ENCODE results near the gene FBXL19. TPM values are rescaled to one million over a fixed set of nuclear protein-coding genes. Genes with fewer than 3 reads are reported as not detected.

The FBXL19 gene
- total and polyA plus RNA-seq, 9 of the 15 experiments (the other 6 are each of a cell fraction or from before 2014, with no cell fraction given): 0.13 to 48.0 (median 13.5) TPM; not detected in 1

DNA sequence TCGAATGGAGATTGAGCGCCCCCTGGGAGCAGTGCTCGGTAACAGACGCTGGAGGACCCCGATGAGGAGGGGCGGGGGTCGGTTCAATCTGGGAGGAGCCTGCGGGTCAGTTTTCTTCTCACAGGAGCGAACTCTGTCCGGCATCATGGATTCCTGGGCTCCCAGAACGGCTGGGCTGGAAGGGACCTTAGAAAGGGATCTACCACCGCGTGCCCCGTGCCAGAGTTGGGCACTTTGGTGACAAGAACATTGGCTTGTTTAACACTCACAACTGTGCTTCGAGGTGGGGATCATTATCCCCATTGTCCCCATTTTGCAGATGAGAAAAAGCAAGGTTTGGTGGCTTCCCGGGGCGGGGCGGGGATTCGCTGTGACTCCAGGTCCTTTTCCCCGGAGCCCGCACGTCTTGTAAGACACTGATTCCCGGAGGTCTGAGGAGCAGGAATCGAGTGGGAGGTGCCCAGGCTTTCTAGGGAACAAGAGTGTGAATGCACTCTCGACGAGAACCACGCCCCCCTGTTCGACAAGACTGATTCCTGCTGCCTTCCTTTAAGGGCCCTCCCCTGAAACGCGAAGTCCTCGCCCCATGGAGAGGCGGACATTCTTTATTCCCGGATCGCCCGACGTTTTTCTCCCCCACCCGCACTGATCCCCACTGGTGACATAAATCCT is 1.5 kb upstream of the FBXL19 start (continued):
- TF ChIP-seq, protein P1, sequence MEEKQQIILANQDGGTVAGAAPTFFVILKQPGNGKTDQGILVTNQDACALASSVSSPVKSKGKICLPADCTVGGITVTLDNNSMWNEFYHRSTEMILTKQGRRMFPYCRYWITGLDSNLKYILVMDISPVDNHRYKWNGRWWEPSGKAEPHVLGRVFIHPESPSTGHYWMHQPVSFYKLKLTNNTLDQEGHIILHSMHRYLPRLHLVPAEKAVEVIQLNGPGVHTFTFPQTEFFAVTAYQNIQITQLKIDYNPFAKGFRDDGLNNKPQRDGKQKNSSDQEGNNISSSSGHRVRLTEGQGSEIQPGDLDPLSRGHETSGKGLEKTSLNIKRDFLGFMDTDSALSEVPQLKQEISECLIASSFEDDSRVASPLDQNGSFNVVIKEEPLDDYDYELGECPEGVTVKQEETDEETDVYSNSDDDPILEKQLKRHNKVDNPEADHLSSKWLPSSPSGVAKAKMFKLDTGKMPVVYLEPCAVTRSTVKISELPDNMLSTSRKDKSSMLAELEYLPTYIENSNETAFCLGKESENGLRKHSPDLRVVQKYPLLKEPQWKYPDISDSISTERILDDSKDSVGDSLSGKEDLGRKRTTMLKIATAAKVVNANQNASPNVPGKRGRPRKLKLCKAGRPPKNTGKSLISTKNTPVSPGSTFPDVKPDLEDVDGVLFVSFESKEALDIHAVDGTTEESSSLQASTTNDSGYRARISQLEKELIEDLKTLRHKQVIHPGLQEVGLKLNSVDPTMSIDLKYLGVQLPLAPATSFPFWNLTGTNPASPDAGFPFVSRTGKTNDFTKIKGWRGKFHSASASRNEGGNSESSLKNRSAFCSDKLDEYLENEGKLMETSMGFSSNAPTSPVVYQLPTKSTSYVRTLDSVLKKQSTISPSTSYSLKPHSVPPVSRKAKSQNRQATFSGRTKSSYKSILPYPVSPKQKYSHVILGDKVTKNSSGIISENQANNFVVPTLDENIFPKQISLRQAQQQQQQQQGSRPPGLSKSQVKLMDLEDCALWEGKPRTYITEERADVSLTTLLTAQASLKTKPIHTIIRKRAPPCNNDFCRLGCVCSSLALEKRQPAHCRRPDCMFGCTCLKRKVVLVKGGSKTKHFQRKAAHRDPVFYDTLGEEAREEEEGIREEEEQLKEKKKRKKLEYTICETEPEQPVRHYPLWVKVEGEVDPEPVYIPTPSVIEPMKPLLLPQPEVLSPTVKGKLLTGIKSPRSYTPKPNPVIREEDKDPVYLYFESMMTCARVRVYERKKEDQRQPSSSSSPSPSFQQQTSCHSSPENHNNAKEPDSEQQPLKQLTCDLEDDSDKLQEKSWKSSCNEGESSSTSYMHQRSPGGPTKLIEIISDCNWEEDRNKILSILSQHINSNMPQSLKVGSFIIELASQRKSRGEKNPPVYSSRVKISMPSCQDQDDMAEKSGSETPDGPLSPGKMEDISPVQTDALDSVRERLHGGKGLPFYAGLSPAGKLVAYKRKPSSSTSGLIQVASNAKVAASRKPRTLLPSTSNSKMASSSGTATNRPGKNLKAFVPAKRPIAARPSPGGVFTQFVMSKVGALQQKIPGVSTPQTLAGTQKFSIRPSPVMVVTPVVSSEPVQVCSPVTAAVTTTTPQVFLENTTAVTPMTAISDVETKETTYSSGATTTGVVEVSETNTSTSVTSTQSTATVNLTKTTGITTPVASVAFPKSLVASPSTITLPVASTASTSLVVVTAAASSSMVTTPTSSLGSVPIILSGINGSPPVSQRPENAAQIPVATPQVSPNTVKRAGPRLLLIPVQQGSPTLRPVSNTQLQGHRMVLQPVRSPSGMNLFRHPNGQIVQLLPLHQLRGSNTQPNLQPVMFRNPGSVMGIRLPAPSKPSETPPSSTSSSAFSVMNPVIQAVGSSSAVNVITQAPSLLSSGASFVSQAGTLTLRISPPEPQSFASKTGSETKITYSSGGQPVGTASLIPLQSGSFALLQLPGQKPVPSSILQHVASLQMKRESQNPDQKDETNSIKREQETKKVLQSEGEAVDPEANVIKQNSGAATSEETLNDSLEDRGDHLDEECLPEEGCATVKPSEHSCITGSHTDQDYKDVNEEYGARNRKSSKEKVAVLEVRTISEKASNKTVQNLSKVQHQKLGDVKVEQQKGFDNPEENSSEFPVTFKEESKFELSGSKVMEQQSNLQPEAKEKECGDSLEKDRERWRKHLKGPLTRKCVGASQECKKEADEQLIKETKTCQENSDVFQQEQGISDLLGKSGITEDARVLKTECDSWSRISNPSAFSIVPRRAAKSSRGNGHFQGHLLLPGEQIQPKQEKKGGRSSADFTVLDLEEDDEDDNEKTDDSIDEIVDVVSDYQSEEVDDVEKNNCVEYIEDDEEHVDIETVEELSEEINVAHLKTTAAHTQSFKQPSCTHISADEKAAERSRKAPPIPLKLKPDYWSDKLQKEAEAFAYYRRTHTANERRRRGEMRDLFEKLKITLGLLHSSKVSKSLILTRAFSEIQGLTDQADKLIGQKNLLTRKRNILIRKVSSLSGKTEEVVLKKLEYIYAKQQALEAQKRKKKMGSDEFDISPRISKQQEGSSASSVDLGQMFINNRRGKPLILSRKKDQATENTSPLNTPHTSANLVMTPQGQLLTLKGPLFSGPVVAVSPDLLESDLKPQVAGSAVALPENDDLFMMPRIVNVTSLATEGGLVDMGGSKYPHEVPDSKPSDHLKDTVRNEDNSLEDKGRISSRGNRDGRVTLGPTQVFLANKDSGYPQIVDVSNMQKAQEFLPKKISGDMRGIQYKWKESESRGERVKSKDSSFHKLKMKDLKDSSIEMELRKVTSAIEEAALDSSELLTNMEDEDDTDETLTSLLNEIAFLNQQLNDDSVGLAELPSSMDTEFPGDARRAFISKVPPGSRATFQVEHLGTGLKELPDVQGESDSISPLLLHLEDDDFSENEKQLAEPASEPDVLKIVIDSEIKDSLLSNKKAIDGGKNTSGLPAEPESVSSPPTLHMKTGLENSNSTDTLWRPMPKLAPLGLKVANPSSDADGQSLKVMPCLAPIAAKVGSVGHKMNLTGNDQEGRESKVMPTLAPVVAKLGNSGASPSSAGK (IDR thresholded peaks at IDR 0.05): no peak; the same call in 1 of the 2 replicates
- TF ChIP-seq RAD21 (CRISPR knock-in tag; conservative IDR thresholded peaks at IDR 0.05 in 1 of 2, IDR thresholded peaks at IDR 0.05 in 1 of 2): peak; percentile 91 to 95
- no peak for TF ChIP-seq ZNF75A (CRISPR knock-in tag; IDR thresholded peaks at IDR 0.05)
- TF ChIP-seq ZBTB1 (CRISPR knock-in tag; IDR thresholded peaks at IDR 0.05; ENCODE audit: borderline replicate concordance, low read depth): no peak
- TF ChIP-seq ZNF274 (IDR thresholded peaks at IDR 0.05; ENCODE audit: borderline replicate concordance, low read depth, low read length): no peak
- TF ChIP-seq HMG20A (CRISPR knock-in tag; conservative IDR thresholded peaks at IDR 0.05): no peak
- TF ChIP-seq NR3C1 (CRISPR knock-in tag; IDR thresholded peaks at IDR 0.05): no peak
- TF ChIP-seq MYBL2 (IDR thresholded peaks at IDR 0.05; ENCODE audit: low read depth): no peak
- TF ChIP-seq MYBL2 (CRISPR knock-in tag; IDR thresholded peaks at IDR 0.05; ENCODE audit: borderline replicate concordance): no peak
- TF ChIP-seq, protein P2, sequence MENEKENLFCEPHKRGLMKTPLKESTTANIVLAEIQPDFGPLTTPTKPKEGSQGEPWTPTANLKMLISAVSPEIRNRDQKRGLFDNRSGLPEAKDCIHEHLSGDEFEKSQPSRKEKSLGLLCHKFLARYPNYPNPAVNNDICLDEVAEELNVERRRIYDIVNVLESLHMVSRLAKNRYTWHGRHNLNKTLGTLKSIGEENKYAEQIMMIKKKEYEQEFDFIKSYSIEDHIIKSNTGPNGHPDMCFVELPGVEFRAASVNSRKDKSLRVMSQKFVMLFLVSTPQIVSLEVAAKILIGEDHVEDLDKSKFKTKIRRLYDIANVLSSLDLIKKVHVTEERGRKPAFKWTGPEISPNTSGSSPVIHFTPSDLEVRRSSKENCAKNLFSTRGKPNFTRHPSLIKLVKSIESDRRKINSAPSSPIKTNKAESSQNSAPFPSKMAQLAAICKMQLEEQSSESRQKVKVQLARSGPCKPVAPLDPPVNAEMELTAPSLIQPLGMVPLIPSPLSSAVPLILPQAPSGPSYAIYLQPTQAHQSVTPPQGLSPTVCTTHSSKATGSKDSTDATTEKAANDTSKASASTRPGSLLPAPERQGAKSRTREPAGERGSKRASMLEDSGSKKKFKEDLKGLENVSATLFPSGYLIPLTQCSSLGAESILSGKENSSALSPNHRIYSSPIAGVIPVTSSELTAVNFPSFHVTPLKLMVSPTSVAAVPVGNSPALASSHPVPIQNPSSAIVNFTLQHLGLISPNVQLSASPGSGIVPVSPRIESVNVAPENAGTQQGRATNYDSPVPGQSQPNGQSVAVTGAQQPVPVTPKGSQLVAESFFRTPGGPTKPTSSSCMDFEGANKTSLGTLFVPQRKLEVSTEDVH (IDR thresholded peaks at IDR 0.05; ENCODE audit: low read depth, partially characterized antibody): no peak
- no peak for TF ChIP-seq ZNF165 (CRISPR knock-in tag; IDR thresholded peaks at IDR 0.05; ENCODE audit: borderline replicate concordance)
- peak; percentile 69; the same call in 1 of the 2 replicates for TF ChIP-seq E2F4 (CRISPR knock-in tag; IDR thresholded peaks at IDR 0.05; ENCODE audit: low read depth)

Measured in K562 (cell line).